K562 (cell line): ENCODE results near the gene SLC38A8.

Experiments used
- ASH1L ChIP-seq: fragments of 450-650 bp; IDR thresholded peaks from 2 replicates; pipeline ENCODE4 v1.6.1; 2018; ENCODE audit warnings: borderline replicate concordance, mild to moderate bottlenecking, low read depth; ENCODE audit not compliant: partially characterized antibody
- CCNT2 ChIP-seq: IDR thresholded peaks from 2 replicates; pipeline ENCODE4 v1.6.1; 2011; ENCODE audit warnings: borderline replicate concordance, low read depth, mild to moderate bottlenecking, moderate library complexity, mixed read lengths, low read length; ENCODE audit not compliant: insufficient read length; ENCODE audit errors: extremely low read depth
- CTCF ChIP-seq, 3 experiments: IDR thresholded peaks in 2 of 3; conservative IDR thresholded peaks in 1 of 3; 2 replicates each; pipeline ENCODE4 v1.5.1; 2011 to 2012; ENCODE audit warnings: low read length in 3 of 3, mild to moderate bottlenecking in 3 of 3, control low read depth in 2 of 3, improper control_type of control experiment in 1 of 3, inconsistent platforms in 1 of 3, low read depth in 1 of 3, mixed read lengths in 1 of 3, moderate library complexity in 1 of 3; ENCODE audit not compliant: insufficient read depth in 2 of 3
- EWSR1 ChIP-seq: fragments of 450-650 bp; IDR thresholded peaks from 2 replicates; pipeline ENCODE4 v1.6.1; 2018; ENCODE audit warnings: borderline replicate concordance, mild to moderate bottlenecking, low read depth, moderate library complexity; ENCODE audit not compliant: partially characterized antibody
- FOXO4 ChIP-seq: fragments of 450-650 bp; formaldehyde crosslinking; IDR thresholded peaks from 2 replicates; pipeline ENCODE4 v1.4.0; 2020; ENCODE audit warnings: mild to moderate bottlenecking, moderate library complexity
- KLF6 ChIP-seq: fragments of 250-450 bp; sonication (Bioruptor Pico); IDR thresholded peaks from 2 replicates; pipeline ENCODE4 v1.4.0; 2020; ENCODE audit warnings: mild to moderate bottlenecking, moderate library complexity, borderline replicate concordance
- MBD2 ChIP-seq: sonication (generic); IDR thresholded peaks from 2 replicates; pipeline ENCODE4 v1.6.1; 2016; ENCODE audit warnings: low read depth, borderline replicate concordance
- NKRF ChIP-seq: fragments of 450-650 bp; IDR thresholded peaks from 2 replicates; pipeline ENCODE4 v1.6.1; 2016; ENCODE audit warnings: borderline replicate concordance
- RAD21 ChIP-seq, 2 experiments: fragments of 250-450 bp in 1 of 2; fragments of 450-650 bp in 1 of 2; sonication (Bioruptor Pico) in 1 of 2; formaldehyde crosslinking in 1 of 2; IDR thresholded peaks in 1 of 2; conservative IDR thresholded peaks in 1 of 2; 2 replicates each; pipeline versions ENCODE4 v1.4.0 to v1.8.0; 2020 to 2022; ENCODE audit warnings: mild to moderate bottlenecking in 2 of 2, moderate library complexity in 1 of 2
- SIN3A ChIP-seq, 2 experiments: fragments of 150-350 bp in 1 of 2; IDR thresholded peaks; 2 replicates each; pipeline ENCODE4 v1.6.1; 2011 to 2016; ENCODE audit warnings: borderline replicate concordance in 2 of 2, low read depth in 2 of 2, low read length in 2 of 2, mild to moderate bottlenecking in 2 of 2, moderate library complexity in 2 of 2; ENCODE audit not compliant: control insufficient read depth in 1 of 2
- SRSF1 ChIP-seq: fragments of 200-400 bp; formaldehyde crosslinking; IDR thresholded peaks from 2 replicates; pipeline ENCODE4 v1.6.1; 2017; ENCODE audit warnings: mild to moderate bottlenecking, low read depth, low read length, moderate library complexity
- TBL1XR1 ChIP-seq, 2 experiments: IDR thresholded peaks; 2 replicates each; pipeline ENCODE4 v1.6.1; 2012; ENCODE audit warnings: improper control_type of control experiment in 2 of 2, low read length in 2 of 2, mild to moderate bottlenecking in 1 of 2

GRCh38 chr16:83990492-83990891 is 52.1 kb downstream of the SLC38A8 start:
- TF ChIP-seq EWSR1 (no peak), SRSF1 (no peak), CTCF (IDR thresholded peaks at IDR 0.05 in 2 of 3, conservative IDR thresholded peaks at IDR 0.05 in 1 of 3; ENCODE audit: insufficient read depth in 2 of 3, low read depth in 1 of 3, low read length in 3 of 3) (no peak), SIN3A (IDR thresholded peaks at IDR 0.05; ENCODE audit: borderline replicate concordance in 2 of 2, control insufficient read depth in 1 of 2, low read depth in 2 of 2, low read length in 2 of 2) (no peak), FOXO4 (CRISPR knock-in tag) (no peak), NKRF (no peak), MBD2 (no peak), TBL1XR1 (IDR thresholded peaks at IDR 0.05; ENCODE audit: low read length in 2 of 2) (no peak), KLF6 (CRISPR knock-in tag) (no peak), RAD21 (CRISPR knock-in tag; conservative IDR thresholded peaks at IDR 0.05 in 1 of 2, IDR thresholded peaks at IDR 0.05 in 1 of 2) (no peak), ASH1L (no peak), CCNT2 (no peak)
